Calu3 (cell line): ENCODE measurements around the gene CBY2. TPM values are rescaled to one million over a fixed set of nuclear protein-coding genes. Genes with fewer than 3 reads are reported as not detected.

Experiments used
- BruUV-seq: library from RNA; stranded (reverse); fragments of 400-500 nt; replicated peaks from 2 replicates; lab custom pipeline; 2021; lab: Mats Ljungman, UMichigan
- CTCF ChIA-PET: fragments of 300-600 bp; sonication (Branson Sonifier 250); formaldehyde crosslinking; loops from one replicate; lab custom pipeline; 2022; ENCODE audit warnings: antibody characterized with exemption; lab: Charles Lee
- DNase-seq: peaks from one replicate; pipeline ENCODE4 v3.0.0; 2022
- H3K27ac Mint-ChIP-seq: one replicate; pipeline ENCODE4 v1.8.0; 2022; ENCODE audit warnings: mixed read lengths; ENCODE audit not compliant: unreplicated experiment
- H3K27me3 Mint-ChIP-seq: one replicate; pipeline ENCODE4 v1.8.0; 2022; ENCODE audit warnings: mixed read lengths; ENCODE audit not compliant: unreplicated experiment
- H3K36me3 Mint-ChIP-seq: one replicate; pipeline ENCODE4 v1.8.0; 2022; ENCODE audit warnings: mild to moderate bottlenecking, moderate library complexity, mixed read lengths; ENCODE audit not compliant: insufficient read depth, unreplicated experiment
- H3K4me1 Mint-ChIP-seq: one replicate; pipeline ENCODE4 v1.8.0; 2022; ENCODE audit warnings: mild to moderate bottlenecking, low read depth, mixed read lengths; ENCODE audit not compliant: unreplicated experiment
- H3K4me3 Mint-ChIP-seq: one replicate; pipeline ENCODE4 v1.8.0; 2022; ENCODE audit warnings: mild to moderate bottlenecking, low read depth, moderate library complexity, mixed read lengths; ENCODE audit not compliant: unreplicated experiment
- H3K9me3 Mint-ChIP-seq: one replicate; pipeline ENCODE4 v1.8.0; 2022; ENCODE audit warnings: low read depth, mixed read lengths; ENCODE audit not compliant: unreplicated experiment
- intact Hi-C: fragments of 100-400 bp; cut with micrococcal nuclease; formaldehyde crosslinking; loops from one replicate; pipeline ENCODE4 v1.10.0; 2022; ENCODE audit not compliant: unreplicated experiment
- total RNA-seq: library from RNA; stranded (reverse); gene quantifications from 2 replicates; pipeline ENCODE4 v1.2.3, GENCODE V29; 2022
- TF ChIP-seq, protein P1 (sequence below): fragments of 200-600 bp; IDR thresholded peaks from one replicate; pipeline ENCODE4 v1.8.0; 2022; ENCODE audit warnings: antibody characterized with exemption; ENCODE audit not compliant: unreplicated experiment

Gene CBY2
- total RNA-seq, 1 experiment from 2014 or later: not detected

GRCh38 chr13:45688577-45688976, 13.5 kb upstream of the CBY2 start:
- H3K36me3 Mint-ChIP-seq: no peaks in the 10 kb centered on the region
- no peaks in the 10 kb centered on the region for H3K4me1 Mint-ChIP-seq
- TF ChIP-seq, protein P1, sequence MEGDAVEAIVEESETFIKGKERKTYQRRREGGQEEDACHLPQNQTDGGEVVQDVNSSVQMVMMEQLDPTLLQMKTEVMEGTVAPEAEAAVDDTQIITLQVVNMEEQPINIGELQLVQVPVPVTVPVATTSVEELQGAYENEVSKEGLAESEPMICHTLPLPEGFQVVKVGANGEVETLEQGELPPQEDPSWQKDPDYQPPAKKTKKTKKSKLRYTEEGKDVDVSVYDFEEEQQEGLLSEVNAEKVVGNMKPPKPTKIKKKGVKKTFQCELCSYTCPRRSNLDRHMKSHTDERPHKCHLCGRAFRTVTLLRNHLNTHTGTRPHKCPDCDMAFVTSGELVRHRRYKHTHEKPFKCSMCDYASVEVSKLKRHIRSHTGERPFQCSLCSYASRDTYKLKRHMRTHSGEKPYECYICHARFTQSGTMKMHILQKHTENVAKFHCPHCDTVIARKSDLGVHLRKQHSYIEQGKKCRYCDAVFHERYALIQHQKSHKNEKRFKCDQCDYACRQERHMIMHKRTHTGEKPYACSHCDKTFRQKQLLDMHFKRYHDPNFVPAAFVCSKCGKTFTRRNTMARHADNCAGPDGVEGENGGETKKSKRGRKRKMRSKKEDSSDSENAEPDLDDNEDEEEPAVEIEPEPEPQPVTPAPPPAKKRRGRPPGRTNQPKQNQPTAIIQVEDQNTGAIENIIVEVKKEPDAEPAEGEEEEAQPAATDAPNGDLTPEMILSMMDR: no peak
- intact Hi-C loops: no loop called here
- CTCF ChIA-PET: no interaction called here
- no peak overlapping the region for H3K4me3 Mint-ChIP-seq
- no peak for DNase-seq
- no TSS peak for BruUV-seq
- H3K9me3 Mint-ChIP-seq: no peaks in the 10 kb centered on the region
- H3K27ac Mint-ChIP-seq: no peak overlapping the region
- peaks cover 72% of the 10 kb centered on the region for H3K27me3 Mint-ChIP-seq

DNA sequence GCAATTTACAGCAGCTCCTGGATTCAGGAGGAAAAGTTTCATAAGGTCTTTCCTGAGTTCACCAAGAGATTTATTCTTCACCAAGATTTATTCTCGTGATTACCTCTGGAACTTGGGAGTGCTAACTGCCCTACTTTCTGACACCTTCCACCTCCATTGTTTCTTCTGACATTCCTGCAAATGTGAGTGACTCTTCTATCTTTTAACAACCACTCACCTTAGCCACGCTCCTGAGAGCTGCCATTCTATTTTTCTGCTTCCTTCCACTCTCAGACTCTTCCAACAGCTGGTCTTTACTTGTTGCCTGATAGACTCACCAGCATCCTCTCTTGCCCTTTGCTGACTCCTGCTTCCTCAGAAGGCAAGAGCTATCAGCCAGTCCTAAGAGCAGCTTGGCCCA, 11.5 kb upstream of the CBY2 start:
- no TSS peak for BruUV-seq
- H3K36me3 Mint-ChIP-seq: no peaks in the 10 kb centered on the region
- no peaks in the 10 kb centered on the region for H3K4me1 Mint-ChIP-seq
- TF ChIP-seq, protein P1: no peak
- H3K4me3 Mint-ChIP-seq: no peak overlapping the region
- H3K27ac Mint-ChIP-seq: no peak overlapping the region
- CTCF ChIA-PET: no interaction called here
- H3K27me3 Mint-ChIP-seq: peaks cover 72% of the 10 kb centered on the region
- intact Hi-C loops: no loop called here
- H3K9me3 Mint-ChIP-seq: no peaks in the 10 kb centered on the region
- no peak for DNase-seq

GRCh38 chr13:45691251-45691650, 10.9 kb upstream of the CBY2 start:
- Mint-ChIP-seq H3K36me3 (no peaks in the 10 kb centered on the region), H3K4me3 (no peak overlapping the region), H3K4me1 (no peaks in the 10 kb centered on the region), H3K9me3 (no peaks in the 10 kb centered on the region), H3K27me3 (peaks cover 69% of the 10 kb centered on the region), H3K27ac (no peak overlapping the region)
- intact Hi-C loops: no loop called here
- no peak for DNase-seq
- TF ChIP-seq, protein P1: no peak
- no TSS peak for BruUV-seq
- CTCF ChIA-PET: interaction anchor here (0.6 kb wide), 1 partner anchor 1468 kb away, joined by 4 read pairs; no protein-coding TSS in a partner anchor

DNA sequence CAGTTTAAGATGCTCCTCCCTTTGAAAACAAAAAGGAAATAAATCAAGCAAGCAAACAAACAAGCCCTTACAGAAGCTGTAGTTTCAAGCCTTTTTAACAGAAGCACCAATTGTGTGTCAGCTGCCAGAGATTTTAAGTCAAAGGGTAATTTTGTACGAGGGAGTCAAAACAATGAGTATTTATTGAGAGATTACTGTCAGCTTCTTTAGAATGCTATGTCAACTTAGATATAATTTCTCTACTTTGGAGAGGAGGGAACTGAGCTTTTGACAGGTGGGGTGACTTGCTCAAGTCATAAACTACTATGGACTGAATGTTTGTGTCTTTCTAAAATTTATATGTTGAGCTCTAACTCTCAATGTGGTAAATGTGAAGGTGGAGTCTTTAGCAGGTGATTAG, 10.5 kb upstream of the CBY2 start:
- Mint-ChIP-seq H3K4me3 (no peak overlapping the region), H3K27ac (no peak overlapping the region), H3K36me3 (no peaks in the 10 kb centered on the region), H3K27me3 (peaks cover 68% of the 10 kb centered on the region), H3K9me3 (no peaks in the 10 kb centered on the region), H3K4me1 (no peaks in the 10 kb centered on the region)
- DNase-seq: no peak
- intact Hi-C loops: no loop called here
- CTCF ChIA-PET: interaction anchor here (0.6 kb wide), 2 partner anchors 367 to 1467 kb away, joined by 3 to 4 read pairs; no protein-coding TSS in a partner anchor
- BruUV-seq: no TSS peak
- TF ChIP-seq, protein P1: no peak
